Endothelial cell of umbilical vein (primary cell): ENCODE measurements around the gene SCGN.

ENCODE experiments used
- CTCF ChIP-seq, 2 donors: IDR thresholded peaks; 1 replicate in 1 of 2; 2 replicates in 1 of 2; pipeline ENCODE4 v1.5.1; 2011; ENCODE audit warnings: low read length in 2 of 2, mild to moderate bottlenecking in 2 of 2, moderate library complexity in 2 of 2, control low read depth in 1 of 2, inconsistent platforms in 1 of 2, low read depth in 1 of 2; ENCODE audit not compliant: insufficient read depth in 1 of 2; ENCODE audit errors: extremely low read depth in 1 of 2
- EZH2 ChIP-seq: IDR thresholded peaks from 2 replicates; pipeline ENCODE4 v1.6.1; 2012; ENCODE audit warnings: borderline replicate concordance, low read depth, mild to moderate bottlenecking, moderate library complexity, low read length, inconsistent platforms; ENCODE audit not compliant: severe bottlenecking
- GATA2 ChIP-seq: IDR thresholded peaks from 2 replicates; pipeline ENCODE4 v1.7.0; 2011; ENCODE audit warnings: low read depth, mild to moderate bottlenecking, moderate library complexity, mixed read lengths, low read length; ENCODE audit not compliant: insufficient read length, insufficient read depth
- MAX ChIP-seq: IDR thresholded peaks from 2 replicates; pipeline ENCODE4 v1.6.1; 2011; ENCODE audit not compliant: insufficient read depth, insufficient read length
- MYC ChIP-seq: IDR thresholded peaks from one replicate; pipeline ENCODE4 v1.6.1; 2011; ENCODE audit warnings: mild to moderate bottlenecking, low read depth, low read length
- POLR2A ChIP-seq: IDR thresholded peaks from 2 replicates; pipeline ENCODE4 v1.6.1; 2012; ENCODE audit warnings: low read depth, mild to moderate bottlenecking, control low read depth, low read length
- POLR2AphosphoS5 ChIP-seq: IDR thresholded peaks from 2 replicates; pipeline ENCODE4 v1.6.1; 2012; ENCODE audit warnings: low read depth, mild to moderate bottlenecking, control low read depth, low read length, moderate library complexity; ENCODE audit not compliant: insufficient read depth

GRCh38 chr6:25614052-25614451, 38.0 kb upstream of the SCGN start:
- TF ChIP-seq CTCF (IDR thresholded peaks at IDR 0.05; ENCODE audit: extremely low read depth in 1 of 2, insufficient read depth in 1 of 2, low read depth in 1 of 2, low read length in 2 of 2) (no peak), POLR2AphosphoS5 (no peak), POLR2A (no peak), MYC (no peak), MAX (no peak), GATA2 (no peak), EZH2 (no peak)
